Measurements from ENCODE around the gene SPTBN1. TPM values are rescaled to one million over a fixed set of nuclear protein-coding genes. Genes with fewer than 3 reads are reported as not detected.

The SPTBN1 gene
- total and polyA plus RNA-seq, 2 of the 13 experiments (the other 11 are each of a cell fraction or from before 2014, with no cell fraction given): 123 to 299 TPM

DNA sequence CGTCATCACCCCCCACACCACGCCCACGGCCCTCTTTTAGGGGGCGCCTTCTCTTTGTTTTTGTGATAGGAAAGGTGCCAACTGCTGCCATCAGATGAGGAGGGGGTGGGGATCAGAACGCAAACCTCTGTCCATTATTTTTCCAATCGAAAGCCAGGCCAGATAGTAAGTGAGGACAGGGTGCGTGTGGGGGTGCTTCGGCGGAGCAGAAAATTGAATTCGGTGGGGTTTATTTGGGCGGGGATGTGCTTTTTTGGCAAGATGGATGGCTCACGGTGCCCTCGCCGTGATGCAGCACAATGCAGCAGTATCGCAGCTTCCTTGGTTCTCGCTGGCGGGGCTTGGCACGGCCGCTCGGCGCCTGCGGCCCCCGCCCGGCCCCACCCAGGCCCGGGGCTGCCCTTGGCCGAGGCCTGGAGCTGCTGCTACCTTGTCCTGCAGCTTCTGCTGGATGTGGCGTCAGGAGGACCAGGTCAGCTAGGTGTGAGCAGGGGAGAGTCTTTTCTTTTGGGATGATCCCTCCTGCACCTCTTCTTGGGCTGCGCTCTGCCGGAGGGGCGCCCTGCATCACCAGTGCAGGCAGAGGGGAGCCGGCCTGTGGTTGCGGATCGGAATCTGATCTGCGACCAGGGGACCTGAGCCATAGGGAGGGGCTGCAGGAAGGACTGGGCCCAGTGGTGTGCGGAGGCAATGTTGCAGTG is 1.3 kb downstream of the SPTBN1 start (continued):
- TF ChIP-seq, protein P1, sequence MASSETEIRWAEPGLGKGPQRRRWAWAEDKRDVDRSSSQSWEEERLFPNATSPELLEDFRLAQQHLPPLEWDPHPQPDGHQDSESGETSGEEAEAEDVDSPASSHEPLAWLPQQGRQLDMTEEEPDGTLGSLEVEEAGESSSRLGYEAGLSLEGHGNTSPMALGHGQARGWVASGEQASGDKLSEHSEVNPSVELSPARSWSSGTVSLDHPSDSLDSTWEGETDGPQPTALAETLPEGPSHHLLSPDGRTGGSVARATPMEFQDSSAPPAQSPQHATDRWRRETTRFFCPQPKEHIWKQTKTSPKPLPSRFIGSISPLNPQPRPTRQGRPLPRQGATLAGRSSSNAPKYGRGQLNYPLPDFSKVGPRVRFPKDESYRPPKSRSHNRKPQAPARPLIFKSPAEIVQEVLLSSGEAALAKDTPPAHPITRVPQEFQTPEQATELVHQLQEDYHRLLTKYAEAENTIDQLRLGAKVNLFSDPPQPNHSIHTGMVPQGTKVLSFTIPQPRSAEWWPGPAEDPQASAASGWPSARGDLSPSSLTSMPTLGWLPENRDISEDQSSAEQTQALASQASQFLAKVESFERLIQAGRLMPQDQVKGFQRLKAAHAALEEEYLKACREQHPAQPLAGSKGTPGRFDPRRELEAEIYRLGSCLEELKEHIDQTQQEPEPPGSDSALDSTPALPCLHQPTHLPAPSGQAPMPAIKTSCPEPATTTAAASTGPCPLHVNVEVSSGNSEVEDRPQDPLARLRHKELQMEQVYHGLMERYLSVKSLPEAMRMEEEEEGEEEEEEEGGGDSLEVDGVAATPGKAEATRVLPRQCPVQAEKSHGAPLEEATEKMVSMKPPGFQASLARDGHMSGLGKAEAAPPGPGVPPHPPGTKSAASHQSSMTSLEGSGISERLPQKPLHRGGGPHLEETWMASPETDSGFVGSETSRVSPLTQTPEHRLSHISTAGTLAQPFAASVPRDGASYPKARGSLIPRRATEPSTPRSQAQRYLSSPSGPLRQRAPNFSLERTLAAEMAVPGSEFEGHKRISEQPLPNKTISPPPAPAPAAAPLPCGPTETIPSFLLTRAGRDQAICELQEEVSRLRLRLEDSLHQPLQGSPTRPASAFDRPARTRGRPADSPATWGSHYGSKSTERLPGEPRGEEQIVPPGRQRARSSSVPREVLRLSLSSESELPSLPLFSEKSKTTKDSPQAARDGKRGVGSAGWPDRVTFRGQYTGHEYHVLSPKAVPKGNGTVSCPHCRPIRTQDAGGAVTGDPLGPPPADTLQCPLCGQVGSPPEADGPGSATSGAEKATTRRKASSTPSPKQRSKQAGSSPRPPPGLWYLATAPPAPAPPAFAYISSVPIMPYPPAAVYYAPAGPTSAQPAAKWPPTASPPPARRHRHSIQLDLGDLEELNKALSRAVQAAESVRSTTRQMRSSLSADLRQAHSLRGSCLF (CRISPR knock-in tag; IDR thresholded peaks at IDR 0.05; ENCODE audit: borderline replicate concordance): no peak
- TF ChIP-seq HOXA7 (CRISPR knock-in tag; IDR thresholded peaks at IDR 0.05) (no peak), CCAR2 (optimal IDR thresholded peaks at IDR 0.05; ENCODE audit: low read depth, low read length) (no peak), ZSCAN20 (CRISPR knock-in tag; IDR thresholded peaks at IDR 0.05; ENCODE audit: borderline replicate concordance) (no peak), RXRA (CRISPR knock-in tag; IDR thresholded peaks at IDR 0.05) (0 out of 2 replicates have a peak, but pooled peaks have one; percentile 26), ZSCAN22 (CRISPR knock-in tag; IDR thresholded peaks at IDR 0.05) (no peak), HOXA9 (CRISPR knock-in tag; IDR thresholded peaks at IDR 0.05; ENCODE audit: borderline replicate concordance) (no peak), HNF4A (CRISPR knock-in tag; IDR thresholded peaks at IDR 0.05) (no peak), ZNF670 (CRISPR knock-in tag; IDR thresholded peaks at IDR 0.05; ENCODE audit: borderline replicate concordance) (no peak), KDM2A (CRISPR knock-in tag; IDR thresholded peaks at IDR 0.05; ENCODE audit: borderline replicate concordance, low read depth) (peak; percentile 38; the same call in 1 of the 2 replicates), NR2F6 (IDR thresholded peaks at IDR 0.05) (no peak), NR2F6 (CRISPR knock-in tag; IDR thresholded peaks at IDR 0.05) (no peak), MED8 (CRISPR knock-in tag; IDR thresholded peaks at IDR 0.05; ENCODE audit: insufficient replicate concordance) (no peak), MBNL3 (CRISPR knock-in tag; conservative IDR thresholded peaks at IDR 0.05) (no peak)
- TF ChIP-seq, protein P2, sequence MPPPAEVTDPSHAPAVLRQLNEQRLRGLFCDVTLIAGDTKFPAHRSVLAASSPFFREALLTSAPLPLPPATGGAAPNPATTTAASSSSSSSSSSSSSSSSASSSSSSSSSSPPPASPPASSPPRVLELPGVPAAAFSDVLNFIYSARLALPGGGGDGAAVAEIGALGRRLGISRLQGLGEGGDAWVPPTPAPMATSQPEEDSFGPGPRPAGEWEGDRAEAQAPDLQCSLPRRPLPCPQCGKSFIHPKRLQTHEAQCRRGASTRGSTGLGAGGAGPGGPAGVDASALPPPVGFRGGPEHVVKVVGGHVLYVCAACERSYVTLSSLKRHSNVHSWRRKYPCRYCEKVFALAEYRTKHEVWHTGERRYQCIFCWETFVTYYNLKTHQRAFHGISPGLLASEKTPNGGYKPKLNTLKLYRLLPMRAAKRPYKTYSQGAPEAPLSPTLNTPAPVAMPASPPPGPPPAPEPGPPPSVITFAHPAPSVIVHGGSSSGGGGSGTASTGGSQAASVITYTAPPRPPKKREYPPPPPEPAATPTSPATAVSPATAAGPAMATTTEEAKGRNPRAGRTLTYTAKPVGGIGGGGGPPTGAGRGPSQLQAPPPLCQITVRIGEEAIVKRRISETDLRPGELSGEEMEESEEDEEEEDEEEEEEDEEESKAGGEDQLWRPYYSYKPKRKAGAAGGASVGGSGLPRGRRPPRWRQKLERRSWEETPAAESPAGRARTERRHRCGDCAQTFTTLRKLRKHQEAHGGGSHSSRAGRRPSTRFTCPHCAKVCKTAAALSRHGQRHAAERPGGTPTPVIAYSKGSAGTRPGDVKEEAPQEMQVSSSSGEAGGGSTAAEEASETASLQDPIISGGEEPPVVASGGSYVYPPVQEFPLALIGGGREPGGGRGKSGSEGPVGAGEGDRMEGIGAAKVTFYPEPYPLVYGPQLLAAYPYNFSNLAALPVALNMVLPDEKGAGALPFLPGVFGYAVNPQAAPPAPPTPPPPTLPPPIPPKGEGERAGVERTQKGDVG (CRISPR knock-in tag; IDR thresholded peaks at IDR 0.05; ENCODE audit: borderline replicate concordance): 0 out of 2 replicates have a peak, but pooled peaks have one; percentile 33
- TF ChIP-seq, protein P3, sequence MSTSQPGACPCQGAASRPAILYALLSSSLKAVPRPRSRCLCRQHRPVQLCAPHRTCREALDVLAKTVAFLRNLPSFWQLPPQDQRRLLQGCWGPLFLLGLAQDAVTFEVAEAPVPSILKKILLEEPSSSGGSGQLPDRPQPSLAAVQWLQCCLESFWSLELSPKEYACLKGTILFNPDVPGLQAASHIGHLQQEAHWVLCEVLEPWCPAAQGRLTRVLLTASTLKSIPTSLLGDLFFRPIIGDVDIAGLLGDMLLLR (CRISPR knock-in tag; IDR thresholded peaks at IDR 0.05): peak; percentile 76; the same call in 1 of the 2 replicates
- TF ChIP-seq, protein P4, sequence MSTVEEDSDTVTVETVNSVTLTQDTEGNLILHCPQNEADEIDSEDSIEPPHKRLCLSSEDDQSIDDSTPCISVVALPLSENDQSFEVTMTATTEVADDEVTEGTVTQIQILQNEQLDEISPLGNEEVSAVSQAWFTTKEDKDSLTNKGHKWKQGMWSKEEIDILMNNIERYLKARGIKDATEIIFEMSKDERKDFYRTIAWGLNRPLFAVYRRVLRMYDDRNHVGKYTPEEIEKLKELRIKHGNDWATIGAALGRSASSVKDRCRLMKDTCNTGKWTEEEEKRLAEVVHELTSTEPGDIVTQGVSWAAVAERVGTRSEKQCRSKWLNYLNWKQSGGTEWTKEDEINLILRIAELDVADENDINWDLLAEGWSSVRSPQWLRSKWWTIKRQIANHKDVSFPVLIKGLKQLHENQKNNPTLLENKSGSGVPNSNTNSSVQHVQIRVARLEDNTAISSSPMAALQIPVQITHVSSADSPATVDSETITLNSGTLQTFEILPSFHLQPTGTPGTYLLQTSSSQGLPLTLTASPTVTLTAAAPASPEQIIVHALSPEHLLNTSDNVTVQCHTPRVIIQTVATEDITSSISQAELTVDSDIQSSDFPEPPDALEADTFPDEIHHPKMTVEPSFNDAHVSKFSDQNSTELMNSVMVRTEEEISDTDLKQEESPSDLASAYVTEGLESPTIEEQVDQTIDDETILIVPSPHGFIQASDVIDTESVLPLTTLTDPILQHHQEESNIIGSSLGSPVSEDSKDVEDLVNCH (CRISPR knock-in tag; IDR thresholded peaks at IDR 0.05): no peak
